ENCODE data around the gene ATXN7L1. TPM values are rescaled to one million over a fixed set of nuclear protein-coding genes. Genes with fewer than 3 reads are reported as not detected.

The ATXN7L1 gene
- total RNA-seq, 1 experiment from 2014 or later: 24.3 TPM

- Histone ChIP-seq H3K18ac (ENCODE audit: insufficient read length, low read depth, low read length) (no peak overlapping the region), H3K27ac (ENCODE audit: insufficient read length, low read depth, low read length) (no peak overlapping the region), H4K5ac (ENCODE audit: insufficient read length, low read depth, low read length) (no peak overlapping the region), H2BK20ac (ENCODE audit: low read depth, low read length, poor library complexity, severe bottlenecking) (no peak overlapping the region), H3K23ac (ENCODE audit: insufficient read length, low read depth, low read length) (no peak overlapping the region), H3T11ph (ENCODE audit: low read length) (no peak overlapping the region), H3K79me1 (ENCODE audit: insufficient read depth, low read depth, low read length, poor library complexity, severe bottlenecking) (peaks cover 3% of the 10 kb centered on the region), H4K20me1 (ENCODE audit: control insufficient read depth, insufficient read depth, insufficient read length) (no peaks in the 10 kb centered on the region), H3K4me1 (ENCODE audit: insufficient read depth, low read length) (peaks cover 23% of the 10 kb centered on the region; the same call in 1 of the 2 replicates), H3K14ac (ENCODE audit: insufficient read depth, low read length) (no peak overlapping the region), H2BK12ac (ENCODE audit: insufficient read length, low read depth, low read length) (no peak overlapping the region), H3K79me2 (ENCODE audit: insufficient read depth, low read length) (peaks cover 2% of the 10 kb centered on the region; the same call in 1 of the 2 replicates), H2BK120ac (ENCODE audit: low read depth, low read length, poor library complexity, severe bottlenecking) (no peak overlapping the region), H2AFZ (ENCODE audit: low read length) (no peak overlapping the region), H3K56ac (ENCODE audit: insufficient read length, low read depth, low read length) (no peak overlapping the region), H3K23me2 (ENCODE audit: insufficient read length, low read depth, low read length, poor library complexity, severe bottlenecking) (no peaks in the 10 kb centered on the region), H2BK15ac (ENCODE audit: low read depth, low read length) (no peak overlapping the region), H4K91ac (ENCODE audit: insufficient read length, low read depth, low read length) (no peak overlapping the region), H2BK5ac (ENCODE audit: insufficient read length, low read length) (no peak overlapping the region), H3K27me3 (ENCODE audit: insufficient read depth, low read length) (no peaks in the 10 kb centered on the region), H3K4me2 (ENCODE audit: insufficient read depth, insufficient read length, low read length) (no peak overlapping the region), H3K9ac (ENCODE audit: extremely low read depth, insufficient read length, low read length) (no peak overlapping the region), H4K8ac (replicated peaks; ENCODE audit: insufficient read length, low read depth, low read length) (no peak overlapping the region), H2AK5ac (ENCODE audit: insufficient read length, low read length) (no peak overlapping the region), H3K4ac (ENCODE audit: low read depth, low read length) (no peak overlapping the region), H3K9me3 (ENCODE audit: control insufficient read depth, low read depth, low read length) (no peaks in the 10 kb centered on the region)
- no peak for TF ChIP-seq CTCF (conservative IDR thresholded peaks at IDR 0.05)
- H3K4me3 Mint-ChIP-seq: no peak overlapping the region
- no CpG with 5 or more reads among the region's 11 CpGs for WGBS (ENCODE audit: extremely low coverage, insufficient read length, low lambda C conversion rate)
- no peak for DNase-seq
- H3K9me3 Mint-ChIP-seq: no peaks in the 10 kb centered on the region
- no peaks in the 10 kb centered on the region for H3K27me3 Mint-ChIP-seq (ENCODE audit: low read depth)
- H3K36me3 Mint-ChIP-seq (ENCODE audit: insufficient read depth in 1 of 3, low read depth in 3 of 3): peaks cover 0 to 4% (median 2%) of the 10 kb centered on the region in 3 experiments; a peak in 2 of 7 replicates
- H3K4me1 Mint-ChIP-seq: peaks cover 57 to 58% of the 10 kb centered on the region in 2 experiments
- H3K27ac Mint-ChIP-seq: peak overlapping the region in 1 of 3 experiments; percentile 71; a peak in 1 of 7 replicates
Observed at GRCh38 chr7:105677817-105678573, 198.4 kb downstream of the ATXN7L1 start.
